IPS-11a (cell line): ENCODE data around the gene C10orf143.

Source experiments
- H3K4me3 ChIP-seq: one replicate; pipeline ENCODE4 v1.5.1; 2013; ENCODE audit warnings: low read depth, low read length, control low read depth

Gene C10orf143

DNA sequence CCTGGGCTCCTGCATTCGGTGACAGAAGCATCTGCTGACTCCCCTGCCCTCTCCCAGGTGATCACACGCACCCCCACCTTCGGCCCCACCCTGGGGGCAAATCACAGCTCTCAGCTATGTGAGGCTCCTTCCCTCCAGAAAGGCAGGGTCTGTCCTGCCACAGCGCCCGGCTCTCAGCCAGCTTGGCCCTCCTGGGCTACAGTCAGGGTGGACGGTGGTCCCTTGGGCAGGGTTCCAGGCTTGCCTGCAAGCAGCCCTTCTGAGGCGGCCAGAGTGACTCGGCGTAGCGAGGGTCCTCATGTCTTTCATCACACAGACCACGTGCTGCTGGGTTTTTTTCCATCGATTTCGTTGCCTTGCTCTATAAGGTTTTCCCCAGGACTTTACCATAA lies 93.0 kb downstream of the C10orf143 start:
- H3K4me3 ChIP-seq: no peak overlapping the region

DNA sequence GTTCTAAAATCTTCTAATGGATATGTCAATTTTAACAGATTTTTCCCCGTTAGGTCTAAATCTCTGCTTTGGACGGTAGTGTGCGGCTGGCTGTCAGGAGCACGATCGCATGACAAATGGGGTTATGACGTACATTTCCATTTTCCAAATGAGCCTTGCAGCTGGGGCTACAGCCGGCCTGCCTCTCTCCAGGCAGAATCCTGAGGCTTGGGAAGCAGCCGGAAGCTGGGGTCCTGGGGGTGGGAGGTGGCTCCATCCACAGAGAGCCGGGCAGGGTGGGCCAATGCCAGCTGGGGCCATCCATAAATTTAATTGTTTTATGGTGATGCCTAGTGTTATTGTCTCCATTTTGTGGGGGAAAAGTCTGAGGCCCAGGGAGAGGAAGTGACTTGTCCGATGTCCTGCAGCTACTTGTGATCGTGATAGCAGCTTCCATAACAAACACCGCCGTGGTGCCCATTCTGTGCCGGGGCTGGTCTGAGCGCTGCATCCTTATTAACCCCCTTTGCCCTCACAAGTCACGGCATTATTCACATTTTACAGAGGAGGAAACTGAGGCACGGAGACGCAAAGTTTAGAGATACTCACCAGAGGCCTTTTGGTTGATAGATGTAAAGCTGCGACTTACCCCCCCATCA lies 93.5 kb downstream of the C10orf143 start:
- H3K4me3 ChIP-seq: no peak overlapping the region

GRCh38 chr10:130016095-130016494 lies 94.5 kb downstream of the C10orf143 start:
- no peak overlapping the region for H3K4me3 ChIP-seq

GRCh38 chr10:130015075-130015695 lies 95.4 kb downstream of the C10orf143 start:
- H3K4me3 ChIP-seq: no peak overlapping the region

GRCh38 chr10:130014263-130015074 lies 96.2 kb downstream of the C10orf143 start:
- no peak overlapping the region for H3K4me3 ChIP-seq
